ENCODE data around the gene PNISR.

DNA sequence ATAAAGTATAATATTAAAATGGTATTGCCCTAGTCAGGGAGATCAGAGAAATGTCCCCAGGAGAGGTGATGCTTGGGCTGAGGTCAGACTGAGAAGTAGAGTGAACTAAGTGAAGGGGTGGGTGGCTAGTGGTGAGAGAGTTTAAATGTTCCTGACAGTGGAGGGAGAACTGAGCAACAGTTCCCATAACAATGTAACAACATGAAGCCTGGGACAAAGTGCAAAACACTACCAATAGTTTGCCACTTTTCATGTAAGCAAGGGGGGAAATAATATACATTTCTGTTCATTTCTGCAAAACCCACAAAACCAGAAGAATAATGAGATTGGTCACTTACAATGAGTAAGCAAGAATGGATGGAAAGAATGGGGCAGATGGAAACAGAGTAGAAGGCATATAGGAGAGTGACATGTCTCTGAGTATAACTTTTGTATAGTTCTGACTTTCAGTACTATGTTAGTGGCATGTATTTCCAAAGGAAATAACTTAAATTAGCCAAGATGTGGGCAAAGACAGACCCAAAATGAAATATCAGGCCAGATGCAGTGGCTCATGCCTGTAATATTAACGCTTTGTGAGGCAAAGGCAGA lies 62.3 kb downstream of the PNISR start:
- TF ChIP-seq EZH2 (optimal IDR thresholded peaks at IDR 0.05; ENCODE audit: low read depth, low read length) (no peak), EZH2phosphoT487 (IDR thresholded peaks at IDR 0.05; ENCODE audit: low read length) (no peak)
- TF ChIP-seq, protein P1, sequence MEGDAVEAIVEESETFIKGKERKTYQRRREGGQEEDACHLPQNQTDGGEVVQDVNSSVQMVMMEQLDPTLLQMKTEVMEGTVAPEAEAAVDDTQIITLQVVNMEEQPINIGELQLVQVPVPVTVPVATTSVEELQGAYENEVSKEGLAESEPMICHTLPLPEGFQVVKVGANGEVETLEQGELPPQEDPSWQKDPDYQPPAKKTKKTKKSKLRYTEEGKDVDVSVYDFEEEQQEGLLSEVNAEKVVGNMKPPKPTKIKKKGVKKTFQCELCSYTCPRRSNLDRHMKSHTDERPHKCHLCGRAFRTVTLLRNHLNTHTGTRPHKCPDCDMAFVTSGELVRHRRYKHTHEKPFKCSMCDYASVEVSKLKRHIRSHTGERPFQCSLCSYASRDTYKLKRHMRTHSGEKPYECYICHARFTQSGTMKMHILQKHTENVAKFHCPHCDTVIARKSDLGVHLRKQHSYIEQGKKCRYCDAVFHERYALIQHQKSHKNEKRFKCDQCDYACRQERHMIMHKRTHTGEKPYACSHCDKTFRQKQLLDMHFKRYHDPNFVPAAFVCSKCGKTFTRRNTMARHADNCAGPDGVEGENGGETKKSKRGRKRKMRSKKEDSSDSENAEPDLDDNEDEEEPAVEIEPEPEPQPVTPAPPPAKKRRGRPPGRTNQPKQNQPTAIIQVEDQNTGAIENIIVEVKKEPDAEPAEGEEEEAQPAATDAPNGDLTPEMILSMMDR (IDR thresholded peaks at IDR 0.05; ENCODE audit: low read length) = no peak
